HG02840 (cell line): Measurements from ENCODE around the gene SLC17A1.

ENCODE experiments used
- ATAC-seq: cut with Tn5 transposase; IDR thresholded peaks from one replicate; pipeline ENCODE4 v1.9.1; 2021; ENCODE audit warnings: mild to moderate bottlenecking, moderate library complexity, moderate number of reproducible peaks; ENCODE audit not compliant: unreplicated experiment, low FRiP score

SLC17A1 gene

GRCh38 chr6:25831532-25832306, at the start of gene SLC17A1:
TSS of gene SLC17A1 (minus strand) at chr6:25832052. CDS start at chr6:25830557, 1,495 bp downstream.
- ATAC-seq: no peak

- ATAC-seq: no peak
These were observed 48.7 kb upstream of the SLC17A1 start for GRCh38 chr6:25880601-25881000.

GRCh38 chr6:25878721-25879322, 47.0 kb upstream of the SLC17A1 start:
- no peak for ATAC-seq

GRCh38 chr6:25875926-25876602, 44.2 kb upstream of the SLC17A1 start:
- ATAC-seq: no peak

- no peak for ATAC-seq
These were observed 43.7 kb upstream of the SLC17A1 start for GRCh38 chr6:25875563-25875905.

- ATAC-seq: no peak
These were observed 43.1 kb upstream of the SLC17A1 start for GRCh38 chr6:25874822-25875562.

GRCh38 chr6:25874118-25874517, 42.3 kb upstream of the SLC17A1 start, which contains the start of gene SLC17A3:
TSS of gene SLC17A3 (minus strand) at chr6:25874243. CDS start at chr6:25868387, 5,856 bp downstream.
- ATAC-seq: no peak

- ATAC-seq: no peak
These were observed 41.0 kb upstream of the SLC17A1 start for GRCh38 chr6:25872814-25873213.

GRCh38 chr6:25869840-25870239, 38.0 kb upstream of the SLC17A1 start:
- ATAC-seq: no peak

GRCh38 chr6:25868436-25869183, 36.8 kb upstream of the SLC17A1 start:
- no peak for ATAC-seq

- no peak for ATAC-seq
These were observed 34.2 kb upstream of the SLC17A1 start for GRCh38 chr6:25866011-25866410.

- ATAC-seq: no peak
These were observed 31.5 kb upstream of the SLC17A1 start for GRCh38 chr6:25863360-25863759.

- no peak for ATAC-seq
These were observed 30.3 kb upstream of the SLC17A1 start for GRCh38 chr6:25862199-25862598.

- ATAC-seq: no peak
These were observed 20.9 kb upstream of the SLC17A1 start for GRCh38 chr6:25852756-25853155.

GRCh38 chr6:25851961-25852360, 20.1 kb upstream of the SLC17A1 start:
- no peak for ATAC-seq

- ATAC-seq: no peak
These were observed 12.7 kb upstream of the SLC17A1 start for GRCh38 chr6:25844518-25844917.

GRCh38 chr6:25842526-25842925, 10.7 kb upstream of the SLC17A1 start:
- ATAC-seq: no peak

GRCh38 chr6:25835442-25836283, 3.8 kb upstream of the SLC17A1 start:
- ATAC-seq: no peak

- ATAC-seq: no peak
These were observed 3.1 kb upstream of the SLC17A1 start for GRCh38 chr6:25834950-25835349.
